Osteoblast (primary cell): ENCODE results near the gene P2RY11. TPM values are rescaled to one million over a fixed set of nuclear protein-coding genes. Genes with fewer than 3 reads are reported as not detected.

Source experiments
- DNase-seq: peaks from one replicate; pipeline ENCODE4 v3.0.0; 2011; ENCODE audit warnings: low spot score, mixed read lengths; ENCODE audit not compliant: insufficient read length; ENCODE audit errors: missing footprints
- H2AFZ ChIP-seq: 2 replicates; pipeline ENCODE4 v1.6.0; 2011; ENCODE audit warnings: mild to moderate bottlenecking, low read length
- H3K27ac ChIP-seq: 2 replicates; pipeline ENCODE4 v1.5.1; 2011; ENCODE audit warnings: mild to moderate bottlenecking, low read depth, low read length, moderate library complexity
- H3K27me3 ChIP-seq: 2 replicates; pipeline ENCODE4 v1.6.0; 2012; ENCODE audit warnings: mild to moderate bottlenecking, control low read depth, inconsistent platforms, low read length, moderate library complexity; ENCODE audit not compliant: insufficient read depth
- H3K36me3 ChIP-seq: 2 replicates; pipeline ENCODE4 v1.5.1; 2011; ENCODE audit warnings: mild to moderate bottlenecking, low read length, control low read depth, moderate library complexity; ENCODE audit not compliant: insufficient read depth
- H3K4me1 ChIP-seq: 2 replicates; pipeline ENCODE4 v1.5.1; 2011; ENCODE audit warnings: mild to moderate bottlenecking, low read length, control low read depth, moderate library complexity; ENCODE audit not compliant: insufficient read depth
- H3K4me2 ChIP-seq: 2 replicates; pipeline ENCODE4 v1.6.0; 2011; ENCODE audit warnings: mild to moderate bottlenecking, low read length; ENCODE audit not compliant: insufficient read depth
- H3K4me3 ChIP-seq: fragments of 200-600 bp; sonication (generic); 3 replicates; pipeline ENCODE4 v1.5.1; 2012; ENCODE audit warnings: mild to moderate bottlenecking, low read length, inconsistent platforms; ENCODE audit not compliant: insufficient read depth
- H3K79me2 ChIP-seq: 2 replicates; pipeline ENCODE4 v1.6.0; 2012; ENCODE audit warnings: mild to moderate bottlenecking, low read length, control low read depth, inconsistent platforms; ENCODE audit not compliant: insufficient read depth
- H3K9me3 ChIP-seq: 2 replicates; pipeline ENCODE4 v1.5.1; 2011; ENCODE audit warnings: low read depth, low read length, control low read depth
- H4K20me1 ChIP-seq: 2 replicates; pipeline ENCODE4 v1.6.0; 2012; ENCODE audit warnings: mild to moderate bottlenecking, low read length, control low read depth; ENCODE audit not compliant: insufficient read depth
- total RNA-seq: library from RNA; depleted of rRNA; stranded (reverse); fragments of >200 nt; gene quantifications from 2 replicates; pipeline ENCODE4 v1.2.3, GENCODE V29; 2012
- TF ChIP-seq, protein P1 (sequence below): IDR thresholded peaks from 2 replicates; pipeline ENCODE4 v1.5.1; 2011; ENCODE audit warnings: mild to moderate bottlenecking, low read depth, low read length, moderate library complexity; ENCODE audit errors: extremely low read depth

Gene P2RY11
- total RNA-seq, 1 donor: 2.2 TPM

DNA sequence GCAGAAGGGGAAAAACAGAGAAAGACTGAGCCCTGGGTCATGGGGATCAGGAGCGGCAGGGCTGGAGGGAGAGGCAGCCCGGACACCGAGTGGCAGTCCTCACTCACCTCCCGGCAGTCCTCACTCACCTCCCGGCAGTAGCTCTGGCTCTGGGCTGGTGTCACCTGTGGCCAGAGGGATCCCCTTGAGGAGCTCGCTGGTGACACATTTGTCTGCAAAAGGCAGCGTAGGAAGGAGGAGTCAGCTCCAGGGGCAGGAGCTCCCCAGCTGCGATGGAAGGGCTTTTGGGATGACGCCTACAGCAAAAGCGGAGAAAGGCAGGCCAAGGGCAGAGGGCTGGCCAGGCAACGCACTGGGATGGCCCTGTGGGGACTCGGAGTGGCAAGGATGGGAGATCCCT lies 7.5 kb downstream of the P2RY11 start:
- H3K79me2 ChIP-seq: peaks cover 27% of the 10 kb centered on the region
- TF ChIP-seq, protein P1, sequence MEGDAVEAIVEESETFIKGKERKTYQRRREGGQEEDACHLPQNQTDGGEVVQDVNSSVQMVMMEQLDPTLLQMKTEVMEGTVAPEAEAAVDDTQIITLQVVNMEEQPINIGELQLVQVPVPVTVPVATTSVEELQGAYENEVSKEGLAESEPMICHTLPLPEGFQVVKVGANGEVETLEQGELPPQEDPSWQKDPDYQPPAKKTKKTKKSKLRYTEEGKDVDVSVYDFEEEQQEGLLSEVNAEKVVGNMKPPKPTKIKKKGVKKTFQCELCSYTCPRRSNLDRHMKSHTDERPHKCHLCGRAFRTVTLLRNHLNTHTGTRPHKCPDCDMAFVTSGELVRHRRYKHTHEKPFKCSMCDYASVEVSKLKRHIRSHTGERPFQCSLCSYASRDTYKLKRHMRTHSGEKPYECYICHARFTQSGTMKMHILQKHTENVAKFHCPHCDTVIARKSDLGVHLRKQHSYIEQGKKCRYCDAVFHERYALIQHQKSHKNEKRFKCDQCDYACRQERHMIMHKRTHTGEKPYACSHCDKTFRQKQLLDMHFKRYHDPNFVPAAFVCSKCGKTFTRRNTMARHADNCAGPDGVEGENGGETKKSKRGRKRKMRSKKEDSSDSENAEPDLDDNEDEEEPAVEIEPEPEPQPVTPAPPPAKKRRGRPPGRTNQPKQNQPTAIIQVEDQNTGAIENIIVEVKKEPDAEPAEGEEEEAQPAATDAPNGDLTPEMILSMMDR: no peak
- H3K4me1 ChIP-seq: peaks cover 26% of the 10 kb centered on the region
- H2AFZ ChIP-seq: peak overlapping the region; percentile 76
- H3K27ac ChIP-seq: peak overlapping the region; percentile 91
- DNase-seq: peak; percentile 83
- H4K20me1 ChIP-seq: peaks cover 14% of the 10 kb centered on the region
- peaks cover 41% of the 10 kb centered on the region for H3K36me3 ChIP-seq
- H3K27me3 ChIP-seq: no peaks in the 10 kb centered on the region
- H3K4me2 ChIP-seq: peak overlapping the region; percentile 98
- H3K9me3 ChIP-seq: no peaks in the 10 kb centered on the region
- peak overlapping the region; percentile 94 for H3K4me3 ChIP-seq

DNA sequence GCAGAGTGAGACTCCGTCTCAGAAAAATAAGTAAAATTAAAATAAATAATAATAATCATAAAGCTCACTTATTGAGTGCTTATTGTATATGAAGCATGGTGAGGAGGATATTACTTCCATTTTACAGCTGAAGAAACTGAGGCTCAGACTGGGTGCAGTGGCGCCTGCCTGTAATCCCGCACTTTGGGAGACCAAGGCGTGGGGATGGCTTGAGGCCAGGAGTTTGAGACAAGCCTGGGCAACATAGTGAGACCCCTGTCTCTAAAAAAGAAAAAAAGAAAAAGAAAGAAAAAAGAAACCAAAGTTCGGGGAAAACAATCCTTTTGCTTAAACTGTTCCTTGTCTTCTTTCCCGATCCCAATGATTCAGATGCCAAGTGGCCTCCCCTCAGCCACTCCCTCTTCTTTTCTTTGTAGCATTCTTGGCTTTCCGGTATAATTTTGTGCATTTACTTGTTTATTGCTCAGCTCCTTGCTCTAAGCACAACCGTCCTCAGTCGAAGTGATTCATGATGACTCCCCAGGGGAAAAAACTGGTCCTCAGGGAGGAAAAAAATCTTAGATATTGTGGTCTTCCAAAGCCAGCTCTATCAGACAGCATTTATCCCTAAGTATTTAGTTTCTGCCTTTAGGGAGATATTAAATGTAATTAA lies 9.2 kb downstream of the P2RY11 start:
- H3K79me2 ChIP-seq: peaks cover 27% of the 10 kb centered on the region
- H3K4me3 ChIP-seq: peak overlapping the region; percentile 47
- peaks cover 11% of the 10 kb centered on the region for H4K20me1 ChIP-seq
- TF ChIP-seq, protein P1: no peak
- peak; percentile 90 for DNase-seq
- H2AFZ ChIP-seq: peak overlapping the region; percentile 7
- H3K27ac ChIP-seq: peak overlapping the region; percentile 56
- peaks cover 29% of the 10 kb centered on the region for H3K36me3 ChIP-seq
- H3K9me3 ChIP-seq: no peaks in the 10 kb centered on the region
- peak overlapping the region; percentile 73 for H3K4me2 ChIP-seq
- H3K4me1 ChIP-seq: peaks cover 26% of the 10 kb centered on the region
- no peaks in the 10 kb centered on the region for H3K27me3 ChIP-seq

DNA sequence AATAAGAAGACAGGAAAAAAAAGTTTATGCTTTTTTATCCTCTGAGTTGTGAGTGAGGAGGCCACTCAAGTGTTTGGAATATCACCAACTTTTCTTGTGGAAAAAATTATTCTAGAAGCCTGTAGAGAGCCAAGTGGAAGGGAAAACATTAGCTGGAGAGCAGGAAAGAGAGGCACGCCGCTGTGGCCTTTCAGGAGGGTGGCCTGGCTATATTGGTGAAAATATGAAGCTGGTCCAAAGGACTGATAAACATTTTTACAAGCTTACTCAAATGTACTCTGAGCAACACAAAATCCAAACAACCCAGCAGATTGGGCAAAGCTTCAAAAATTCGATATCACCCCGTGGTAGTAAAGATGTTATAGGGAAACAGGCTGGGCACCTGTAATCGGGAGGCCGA lies 10.6 kb downstream of the P2RY11 start:
- H3K4me3 ChIP-seq: no peak overlapping the region
- H3K4me2 ChIP-seq: peak overlapping the region; percentile 44
- H2AFZ ChIP-seq: no peak overlapping the region
- peaks cover 26% of the 10 kb centered on the region for H3K4me1 ChIP-seq
- H3K27ac ChIP-seq: peak overlapping the region; percentile 40
- no peaks in the 10 kb centered on the region for H3K9me3 ChIP-seq
- peaks cover 11% of the 10 kb centered on the region for H4K20me1 ChIP-seq
- H3K36me3 ChIP-seq: peaks cover 15% of the 10 kb centered on the region
- DNase-seq: peak; percentile 78
- peaks cover 22% of the 10 kb centered on the region for H3K79me2 ChIP-seq
- TF ChIP-seq, protein P1: no peak
- H3K27me3 ChIP-seq: no peaks in the 10 kb centered on the region

DNA sequence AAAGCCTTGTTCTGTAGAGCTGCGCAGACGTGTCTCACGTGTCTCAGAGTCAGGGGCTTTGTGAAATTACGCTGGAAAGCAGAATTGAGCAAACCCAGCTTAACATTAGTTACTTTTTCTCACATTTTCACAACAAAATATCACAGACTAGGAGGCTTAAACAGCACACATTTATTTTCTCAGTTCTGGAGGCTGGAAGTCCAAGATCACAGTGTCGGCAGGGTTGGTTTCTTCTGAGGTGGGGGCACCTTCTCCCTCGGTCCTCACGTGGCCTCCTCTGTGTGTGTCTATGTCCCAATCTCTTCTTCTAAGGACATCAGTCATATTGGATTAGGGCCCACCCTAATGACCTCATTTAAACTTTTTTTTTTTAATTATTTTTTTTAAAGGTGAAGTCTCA lies 12.9 kb downstream of the P2RY11 start:
- Histone ChIP-seq H3K4me2 (no peak overlapping the region), H3K27ac (no peak overlapping the region), H3K36me3 (peaks cover 12% of the 10 kb centered on the region), H3K9me3 (no peaks in the 10 kb centered on the region), H3K4me3 (no peak overlapping the region), H2AFZ (no peak overlapping the region), H3K79me2 (peaks cover 3% of the 10 kb centered on the region), H3K4me1 (peaks cover 17% of the 10 kb centered on the region), H4K20me1 (no peaks in the 10 kb centered on the region), H3K27me3 (no peaks in the 10 kb centered on the region)
- TF ChIP-seq, protein P1: no peak
- peak; percentile 4 for DNase-seq
